Tibial nerve (tissue), 4 donors: ENCODE data around the gene CNOT2. TPM values are rescaled to one million over a fixed set of nuclear protein-coding genes. Genes with fewer than 3 reads are reported as not detected.
A peak's percentile ranks its signal among the peaks of the same experiment; 100 is the strongest.

Experiments used
- DNase-seq, 2 donors: peaks; one replicate each; pipeline ENCODE4 v3.0.0-alpha.2; 2019; ENCODE audit warnings: low spot score in 2 of 2
- H3K27ac ChIP-seq, 4 donors: fragments of 200-600 bp; sonication (generic) in 3 of 4; one replicate each; pipeline ENCODE4 v1.5.1; 2017 to 2019; ENCODE audit warnings: mild to moderate bottlenecking in 1 of 4
- H3K27me3 ChIP-seq, 2 donors: fragments of 200-600 bp; sonication (generic) in 1 of 2; one replicate each; pipeline versions ENCODE4 v1.5.1 to v1.6.0; 2017 to 2019
- H3K36me3 ChIP-seq, 3 donors: fragments of 200-600 bp; sonication (generic); one replicate each; pipeline ENCODE4 v1.5.1; 2018 to 2019
- H3K4me1 ChIP-seq, 4 donors: fragments of 200-600 bp; sonication (generic) in 3 of 4; one replicate each; pipeline ENCODE4 v1.5.1; 2017 to 2019
- H3K4me3 ChIP-seq, 4 donors: fragments of 200-600 bp; sonication (generic) in 3 of 4; one replicate each; pipeline ENCODE4 v1.5.1; 2017 to 2019; ENCODE audit warnings: mild to moderate bottlenecking in 1 of 4, moderate library complexity in 1 of 4
- H3K9me3 ChIP-seq, 4 donors: fragments of 200-600 bp; sonication (generic) in 3 of 4; one replicate each; pipeline ENCODE4 v1.5.1; 2017 to 2019
- CTCF ChIP-seq, 5 experiments: fragments of 200-600 bp in 3 of 5; fragments of 450-650 bp in 2 of 5; sonication (generic) in 3 of 5; IDR thresholded peaks; one replicate each; pipeline ENCODE4 v1.5.1; 2016 to 2019; ENCODE audit warnings: antibody characterized with exemption in 5 of 5, mild to moderate bottlenecking in 3 of 5, moderate library complexity in 2 of 5
- EP300 ChIP-seq, 2 donors: sonication (generic); formaldehyde crosslinking; IDR thresholded peaks; one replicate each; pipeline ENCODE4 v1.6.1; 2017; ENCODE audit warnings: antibody characterized with exemption in 2 of 2, mild to moderate bottlenecking in 1 of 2
- POLR2A ChIP-seq, 2 donors: fragments of 450-650 bp; IDR thresholded peaks; one replicate each; pipeline ENCODE4 v1.6.1; 2017; ENCODE audit warnings: antibody characterized with exemption in 2 of 2, mild to moderate bottlenecking in 2 of 2, moderate library complexity in 2 of 2
- WGBS, 2 donors: methylation state at CpG; one replicate each; pipeline ENCODE4 v1.1.5; 2018; 5-methylcytosine and 5-hydroxymethylcytosine counted together
- total RNA-seq, 4 donors: library from RNA; depleted of rRNA; stranded (reverse); fragments of >200 nt; gene quantifications; one replicate each; pipeline ENCODE4 v1.1.0, GENCODE V29; 2016

Gene CNOT2
- total RNA-seq, 4 donors from 2014 or later = 80.6 to 164 (median 132) TPM

- Histone ChIP-seq H3K9me3 (no peaks in the 10 kb centered on the region), H3K27me3 (no peaks in the 10 kb centered on the region), H3K4me3 (no peak overlapping the region), H3K4me1 (no peaks in the 10 kb centered on the region), H3K36me3 (peaks cover 0 to 55% (median 7%) of the 10 kb centered on the region in 3 donors), H3K27ac (no peak overlapping the region)
- 95 to 96% methylated on average over 8 of the region's 8 CpGs for WGBS, 2 donors
- TF ChIP-seq POLR2A (IDR thresholded peaks at IDR 0.05) = no peak
- TF ChIP-seq EP300 (IDR thresholded peaks at IDR 0.05) = no peak
- no peak for TF ChIP-seq CTCF (IDR thresholded peaks at IDR 0.05)
- DNase-seq = no peak
Observed at GRCh38 chr12:70334742-70335141, 91.5 kb downstream of the CNOT2 start.

DNA sequence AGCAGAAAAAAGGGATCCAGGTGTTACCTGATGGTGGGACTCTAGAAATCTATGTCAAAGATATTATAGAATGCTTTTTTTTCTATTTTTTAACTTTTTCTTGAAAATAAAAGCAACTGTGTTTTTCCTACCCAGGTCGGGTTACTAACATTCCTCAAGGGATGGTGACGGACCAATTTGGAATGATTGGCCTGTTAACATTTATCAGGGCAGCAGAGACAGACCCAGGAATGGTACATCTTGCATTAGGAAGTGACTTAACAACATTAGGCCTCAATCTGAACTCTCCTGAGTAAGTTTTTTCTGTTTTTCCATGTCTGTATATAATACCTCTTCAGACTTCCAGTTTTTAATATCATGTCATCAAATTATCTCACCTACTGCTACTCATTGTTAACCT lies 95.3 kb downstream of the CNOT2 start:
- no peaks in the 10 kb centered on the region for H3K27me3 ChIP-seq
- no peak overlapping the region for H3K27ac ChIP-seq
- WGBS, 2 donors = 80 to 88% methylated on average over 2 of the region's 2 CpGs
- H3K4me3 ChIP-seq = no peak overlapping the region
- no peaks in the 10 kb centered on the region for H3K4me1 ChIP-seq
- TF ChIP-seq CTCF (IDR thresholded peaks at IDR 0.05) (no peak), POLR2A (IDR thresholded peaks at IDR 0.05) (no peak), EP300 (IDR thresholded peaks at IDR 0.05) (no peak)
- H3K9me3 ChIP-seq = no peaks in the 10 kb centered on the region
- H3K36me3 ChIP-seq = peaks cover 0 to 86% (median 15%) of the 10 kb centered on the region in 3 donors
- no peak for DNase-seq

DNA sequence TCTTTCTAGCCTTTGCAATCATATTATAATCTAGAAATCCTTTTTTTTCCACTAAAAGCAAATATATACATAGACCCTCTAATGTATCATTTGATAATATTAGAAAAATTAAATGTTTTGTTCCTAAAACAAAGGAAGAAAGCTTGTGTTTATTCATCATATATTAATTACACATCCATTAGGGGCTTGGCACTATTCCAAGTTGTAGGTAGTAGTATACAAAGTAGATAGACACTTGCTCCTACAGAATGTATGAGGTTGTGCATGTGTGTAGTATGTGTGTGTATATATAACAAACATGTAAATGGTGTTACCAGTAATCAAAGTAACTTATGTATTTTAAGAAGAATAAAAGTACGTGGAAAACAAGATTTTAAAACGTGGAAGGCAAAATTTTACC lies 107.8 kb downstream of the CNOT2 start:
- TF ChIP-seq CTCF (IDR thresholded peaks at IDR 0.05) = no peak
- TF ChIP-seq EP300 (IDR thresholded peaks at IDR 0.05) = no peak
- TF ChIP-seq POLR2A (IDR thresholded peaks at IDR 0.05) = no peak
- H3K27me3 ChIP-seq = no peaks in the 10 kb centered on the region
- no peak for DNase-seq
- H3K27ac ChIP-seq = no peak overlapping the region
- no peak overlapping the region for H3K4me3 ChIP-seq
- H3K9me3 ChIP-seq = no peaks in the 10 kb centered on the region
- no peaks in the 10 kb centered on the region for H3K4me1 ChIP-seq
- WGBS, 2 donors = 96 to 99% methylated on average over 2 of the region's 2 CpGs
- H3K36me3 ChIP-seq = peaks cover 0 to 34% (median 0%) of the 10 kb centered on the region in 3 donors

DNA sequence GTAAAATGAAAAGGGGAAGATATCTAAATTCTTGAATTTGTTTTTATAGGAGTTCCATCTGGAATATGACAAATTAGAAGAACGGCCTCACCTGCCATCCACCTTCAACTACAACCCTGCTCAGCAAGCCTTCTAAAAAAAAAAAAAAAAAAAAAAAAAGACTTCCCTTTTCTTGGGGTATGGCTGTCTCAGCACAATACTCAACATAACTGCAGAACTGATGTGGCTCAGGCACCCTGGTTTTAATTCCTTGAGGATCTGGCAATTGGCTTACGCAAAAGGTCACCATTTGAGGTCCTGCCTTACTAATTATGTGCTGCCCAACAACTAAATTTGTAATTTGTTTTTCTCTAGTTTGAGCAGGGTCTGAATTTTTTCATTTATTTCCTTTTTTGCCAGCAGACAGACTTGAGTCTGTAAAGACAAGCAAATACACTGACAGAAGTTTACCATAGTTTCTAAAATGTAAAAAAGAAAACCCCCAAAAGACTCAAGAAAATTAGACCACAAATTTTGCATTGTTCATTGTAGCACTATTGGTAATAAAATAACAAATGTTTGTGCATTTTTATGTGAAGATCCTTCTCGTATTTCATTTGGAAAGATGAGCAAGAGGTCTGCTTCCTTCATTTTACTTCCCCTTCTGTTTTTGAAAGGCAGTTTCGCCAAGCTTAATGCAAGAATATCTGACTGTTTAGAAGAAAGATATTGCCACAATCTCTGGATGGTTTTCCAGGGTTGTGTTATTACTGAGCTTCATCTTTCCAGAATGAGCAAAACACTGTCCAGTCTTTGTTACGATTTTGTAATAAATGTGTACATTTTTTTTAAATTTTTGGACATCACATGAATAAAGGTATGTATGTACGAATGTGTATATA lies 110.8 kb downstream of the CNOT2 start:
- H3K4me1 ChIP-seq = no peaks in the 10 kb centered on the region
- H3K27me3 ChIP-seq = no peaks in the 10 kb centered on the region
- peaks cover 0 to 17% (median 0%) of the 10 kb centered on the region in 3 donors for H3K36me3 ChIP-seq
- no peaks in the 10 kb centered on the region for H3K9me3 ChIP-seq
- TF ChIP-seq POLR2A (IDR thresholded peaks at IDR 0.05) = no peak
- TF ChIP-seq CTCF (IDR thresholded peaks at IDR 0.05) = no peak
- no peak for TF ChIP-seq EP300 (IDR thresholded peaks at IDR 0.05)
- no peak overlapping the region for H3K4me3 ChIP-seq
- 90% methylated on average over 6 of the region's 6 CpGs for WGBS, 2 donors
- H3K27ac ChIP-seq = no peak overlapping the region
- no peak for DNase-seq

GRCh38 chr12:70354787-70355186 lies 111.6 kb downstream of the CNOT2 start:
- Histone ChIP-seq H3K9me3 (no peaks in the 10 kb centered on the region), H3K4me3 (no peak overlapping the region), H3K4me1 (peaks cover 0 to 5% (median 0%) of the 10 kb centered on the region in 4 donors), H3K27me3 (no peaks in the 10 kb centered on the region), H3K36me3 (peaks cover 0 to 17% (median 0%) of the 10 kb centered on the region in 3 donors), H3K27ac (peak overlapping the region in 2 of 4 donors; percentile 7 to 14)
- no peak for TF ChIP-seq POLR2A (IDR thresholded peaks at IDR 0.05)
- DNase-seq = no peak
- 63 to 67% methylated on average over 3 of the region's 3 CpGs for WGBS, 2 donors
